Ishikawa (cell line): ENCODE measurements around the gene C1orf105.

Source experiments
- CEBPB ChIP-seq: IDR thresholded peaks from 2 replicates; pipeline ENCODE4 v1.6.1; 2012
- CREB1 ChIP-seq: IDR thresholded peaks from 2 replicates; pipeline ENCODE4 v1.6.1; 2012; ENCODE audit warnings: low read depth
- EGR1 ChIP-seq: IDR thresholded peaks from 2 replicates; pipeline ENCODE4 v1.6.1; 2012
- EP300 ChIP-seq: IDR thresholded peaks from 2 replicates; pipeline ENCODE4 v1.6.1; 2012; ENCODE audit warnings: borderline replicate concordance
- FOXM1 ChIP-seq: IDR thresholded peaks from 2 replicates; pipeline ENCODE4 v1.6.1; 2012; ENCODE audit warnings: low read depth, borderline replicate concordance
- NFIC ChIP-seq: IDR thresholded peaks from 2 replicates; pipeline ENCODE4 v1.6.1; 2012
- RAD21 ChIP-seq: IDR thresholded peaks from 2 replicates; pipeline ENCODE4 v1.6.1; 2012; ENCODE audit warnings: low read depth
- TAF1 ChIP-seq: IDR thresholded peaks from 2 replicates; pipeline ENCODE4 v1.6.1; 2012; ENCODE audit warnings: low read depth, mild to moderate bottlenecking
- TCF12 ChIP-seq: IDR thresholded peaks from 2 replicates; pipeline ENCODE4 v1.6.1; 2012; ENCODE audit warnings: low read depth
- TEAD4 ChIP-seq: IDR thresholded peaks from 2 replicates; pipeline ENCODE4 v1.6.1; 2012
- YY1 ChIP-seq: IDR thresholded peaks from 2 replicates; pipeline ENCODE4 v1.6.1; 2012; ENCODE audit warnings: low read depth
- ZBTB7A ChIP-seq: IDR thresholded peaks from 2 replicates; pipeline ENCODE4 v1.6.1; 2012; ENCODE audit warnings: low read depth
- TF ChIP-seq, protein P1 (sequence below): IDR thresholded peaks from 2 replicates; pipeline ENCODE4 v1.6.1; 2012
- TF ChIP-seq, protein P2 (sequence below): IDR thresholded peaks from 2 replicates; pipeline ENCODE4 v1.6.1; 2012; ENCODE audit warnings: low read depth, mild to moderate bottlenecking
- TF ChIP-seq, protein P3 (sequence below): IDR thresholded peaks from 2 replicates; pipeline ENCODE4 v1.6.1; 2012

C1orf105 gene

DNA sequence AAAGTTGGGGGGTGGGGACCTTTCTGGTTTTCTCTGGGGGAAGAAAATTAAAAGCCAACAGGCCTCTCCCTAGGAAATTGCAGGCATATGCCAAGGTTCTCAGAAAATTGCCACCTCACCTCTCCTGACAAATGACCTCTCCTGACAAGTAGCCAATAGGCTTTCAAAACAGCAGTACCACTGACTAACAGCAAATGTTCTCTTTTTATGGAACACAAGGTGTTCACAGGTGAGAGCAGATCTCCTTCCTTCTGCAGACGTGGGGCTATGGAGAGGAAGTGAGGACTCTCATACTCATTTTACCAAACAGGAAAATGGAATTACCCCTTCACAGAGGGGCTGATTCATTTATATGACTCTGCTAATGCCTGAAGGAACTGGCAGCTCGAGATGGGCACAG, 79.7 kb downstream of the C1orf105 start:
- TF ChIP-seq, protein P1, sequence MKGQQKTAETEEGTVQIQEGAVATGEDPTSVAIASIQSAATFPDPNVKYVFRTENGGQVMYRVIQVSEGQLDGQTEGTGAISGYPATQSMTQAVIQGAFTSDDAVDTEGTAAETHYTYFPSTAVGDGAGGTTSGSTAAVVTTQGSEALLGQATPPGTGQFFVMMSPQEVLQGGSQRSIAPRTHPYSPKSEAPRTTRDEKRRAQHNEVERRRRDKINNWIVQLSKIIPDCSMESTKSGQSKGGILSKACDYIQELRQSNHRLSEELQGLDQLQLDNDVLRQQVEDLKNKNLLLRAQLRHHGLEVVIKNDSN: no peak
- TF ChIP-seq TAF1 (no peak), EGR1 (no peak), NFIC (no peak), CREB1 (no peak), TCF12 (no peak), FOXM1 (no peak)

DNA sequence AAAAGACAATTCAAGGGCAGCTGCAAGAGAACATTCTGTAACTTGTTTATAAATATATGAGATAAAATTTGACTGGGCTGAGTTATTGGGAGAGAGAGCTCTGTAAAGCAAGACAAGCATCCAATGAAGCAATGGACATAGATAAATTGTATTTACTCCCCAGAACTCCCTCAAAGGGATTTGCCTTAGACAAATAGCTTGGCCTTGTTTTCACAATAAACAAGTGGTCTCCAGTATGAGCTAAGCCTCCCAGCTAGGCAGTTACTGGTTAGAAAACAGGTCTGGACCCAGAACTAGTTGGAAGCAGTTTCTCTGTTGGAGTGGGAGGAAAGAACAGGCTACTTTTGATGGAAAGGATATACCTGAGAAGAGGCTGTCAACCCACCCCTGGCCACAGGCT, 87.3 kb downstream of the C1orf105 start:
- TF ChIP-seq RAD21 (no peak), EGR1 (no peak), TCF12 (no peak), YY1 (no peak), CEBPB (no peak), FOXM1 (no peak), NFIC (no peak), TEAD4 (no peak), ZBTB7A (no peak), EP300 (no peak), TAF1 (no peak), CREB1 (no peak)
- TF ChIP-seq, protein P2, sequence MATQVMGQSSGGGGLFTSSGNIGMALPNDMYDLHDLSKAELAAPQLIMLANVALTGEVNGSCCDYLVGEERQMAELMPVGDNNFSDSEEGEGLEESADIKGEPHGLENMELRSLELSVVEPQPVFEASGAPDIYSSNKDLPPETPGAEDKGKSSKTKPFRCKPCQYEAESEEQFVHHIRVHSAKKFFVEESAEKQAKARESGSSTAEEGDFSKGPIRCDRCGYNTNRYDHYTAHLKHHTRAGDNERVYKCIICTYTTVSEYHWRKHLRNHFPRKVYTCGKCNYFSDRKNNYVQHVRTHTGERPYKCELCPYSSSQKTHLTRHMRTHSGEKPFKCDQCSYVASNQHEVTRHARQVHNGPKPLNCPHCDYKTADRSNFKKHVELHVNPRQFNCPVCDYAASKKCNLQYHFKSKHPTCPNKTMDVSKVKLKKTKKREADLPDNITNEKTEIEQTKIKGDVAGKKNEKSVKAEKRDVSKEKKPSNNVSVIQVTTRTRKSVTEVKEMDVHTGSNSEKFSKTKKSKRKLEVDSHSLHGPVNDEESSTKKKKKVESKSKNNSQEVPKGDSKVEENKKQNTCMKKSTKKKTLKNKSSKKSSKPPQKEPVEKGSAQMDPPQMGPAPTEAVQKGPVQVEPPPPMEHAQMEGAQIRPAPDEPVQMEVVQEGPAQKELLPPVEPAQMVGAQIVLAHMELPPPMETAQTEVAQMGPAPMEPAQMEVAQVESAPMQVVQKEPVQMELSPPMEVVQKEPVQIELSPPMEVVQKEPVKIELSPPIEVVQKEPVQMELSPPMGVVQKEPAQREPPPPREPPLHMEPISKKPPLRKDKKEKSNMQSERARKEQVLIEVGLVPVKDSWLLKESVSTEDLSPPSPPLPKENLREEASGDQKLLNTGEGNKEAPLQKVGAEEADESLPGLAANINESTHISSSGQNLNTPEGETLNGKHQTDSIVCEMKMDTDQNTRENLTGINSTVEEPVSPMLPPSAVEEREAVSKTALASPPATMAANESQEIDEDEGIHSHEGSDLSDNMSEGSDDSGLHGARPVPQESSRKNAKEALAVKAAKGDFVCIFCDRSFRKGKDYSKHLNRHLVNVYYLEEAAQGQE: no peak
- TF ChIP-seq, protein P3, sequence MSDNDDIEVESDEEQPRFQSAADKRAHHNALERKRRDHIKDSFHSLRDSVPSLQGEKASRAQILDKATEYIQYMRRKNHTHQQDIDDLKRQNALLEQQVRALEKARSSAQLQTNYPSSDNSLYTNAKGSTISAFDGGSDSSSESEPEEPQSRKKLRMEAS: no peak
- TF ChIP-seq, protein P1: no peak

DNA sequence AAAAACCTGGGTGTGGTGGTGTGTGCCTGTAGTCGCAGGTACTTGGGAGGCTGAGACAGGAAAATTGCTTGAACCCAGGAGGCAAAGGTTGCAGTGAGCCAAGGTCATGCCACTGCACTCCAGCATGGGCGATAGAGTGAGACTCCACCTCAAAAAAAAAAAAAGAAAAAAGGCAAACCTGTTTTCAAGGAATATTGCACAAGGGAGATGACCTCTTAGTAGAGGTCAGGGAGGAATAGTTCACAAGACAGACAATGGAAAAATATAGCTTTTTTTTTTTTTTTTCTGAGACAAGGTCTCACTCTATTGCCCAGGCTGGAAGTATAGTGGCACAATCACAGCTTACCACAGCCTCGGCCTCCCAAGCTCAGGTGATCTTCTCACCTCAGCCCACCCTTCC, 90.0 kb downstream of the C1orf105 start:
- no peak for TF ChIP-seq FOXM1
- no peak for TF ChIP-seq RAD21
- TF ChIP-seq CEBPB: no peak
- TF ChIP-seq EGR1: no peak
- TF ChIP-seq CREB1: no peak
- TF ChIP-seq TCF12: no peak
- TF ChIP-seq TEAD4: no peak

DNA sequence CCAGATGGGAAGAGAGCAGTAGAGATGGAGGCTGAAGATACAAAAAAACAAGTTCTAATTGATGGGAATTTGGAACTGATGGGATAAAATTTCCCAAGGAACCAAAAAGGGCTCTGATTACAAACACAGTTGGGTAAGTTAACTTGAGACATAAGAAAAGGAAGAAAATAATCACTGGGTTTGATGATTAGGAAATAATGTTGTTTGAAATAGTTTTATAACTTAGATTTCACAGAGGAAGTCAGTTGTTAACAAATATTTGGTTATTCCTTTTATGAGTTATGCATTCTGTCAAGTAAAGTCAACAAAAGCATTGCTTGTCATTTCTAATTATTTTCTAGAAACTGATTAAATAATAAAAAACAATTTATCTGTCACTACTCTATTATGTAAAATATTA, 92.1 kb downstream of the C1orf105 start:
- TF ChIP-seq ZBTB7A (no peak), EGR1 (no peak), YY1 (no peak), CEBPB (no peak), TCF12 (no peak), FOXM1 (no peak), CREB1 (no peak), EP300 (no peak), RAD21 (no peak), NFIC (no peak), TEAD4 (no peak), TAF1 (no peak)
- TF ChIP-seq, protein P1: no peak
- TF ChIP-seq, protein P2: no peak
- TF ChIP-seq, protein P3: no peak

DNA sequence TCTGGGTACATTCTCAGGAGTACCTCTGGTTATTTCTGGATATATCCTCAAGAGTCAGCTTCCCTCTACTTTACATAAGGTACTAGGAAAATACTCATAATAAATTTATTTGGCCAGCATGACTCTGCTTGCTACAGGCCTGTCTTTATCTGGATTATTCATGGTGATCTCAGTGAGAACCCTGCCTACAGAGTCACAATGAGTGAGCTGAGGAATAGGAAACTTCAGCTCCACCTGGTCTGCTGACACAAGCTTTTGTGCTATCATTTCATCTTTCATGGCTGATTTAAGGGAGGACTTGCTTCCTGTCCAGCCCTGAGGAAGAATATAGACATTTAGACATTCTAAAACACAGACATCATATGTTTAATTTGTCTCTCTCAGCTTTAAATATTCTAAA, 93.0 kb downstream of the C1orf105 start:
- no peak for TF ChIP-seq CREB1
- no peak for TF ChIP-seq CEBPB
- no peak for TF ChIP-seq RAD21
- TF ChIP-seq EGR1: no peak
- TF ChIP-seq NFIC: no peak
- TF ChIP-seq TCF12: no peak
- TF ChIP-seq, protein P3: no peak
- TF ChIP-seq, protein P1: no peak
- no peak for TF ChIP-seq YY1
- TF ChIP-seq TAF1: no peak
- no peak for TF ChIP-seq TEAD4
- TF ChIP-seq FOXM1: no peak
- TF ChIP-seq, protein P2: no peak
- no peak for TF ChIP-seq EP300
- TF ChIP-seq ZBTB7A: no peak
